Measurements from ENCODE around the gene BCAR1.

BCAR1 gene

GRCh38 chr16:75263291-75263962 lies 12.0 kb upstream of the BCAR1 start:
- TF ChIP-seq CTCF (IDR thresholded peaks at IDR 0.05), result no peak
- Histone ChIP-seq H3K4me1 (ENCODE audit: control insufficient read depth in 1 of 2, insufficient read depth in 1 of 2, low read depth in 1 of 2, low read length in 1 of 2) (peaks cover 4 to 6% of the 10 kb centered on the region in 2 experiments), H3K27me3 (peaks cover 99% of the 10 kb centered on the region), H3K36me3 (no peaks in the 10 kb centered on the region), H3K4me3 (ENCODE audit: low read depth in 1 of 2, low read length in 1 of 2) (no peak overlapping the region), H3K27ac (no peak overlapping the region), H3K9me3 (no peaks in the 10 kb centered on the region)

- no peak overlapping the region for H3K4me3 ChIP-seq (ENCODE audit: low read depth in 1 of 2, low read length in 1 of 2)
- H3K9me3 ChIP-seq, result no peaks in the 10 kb centered on the region
- H3K27ac ChIP-seq, result no peak overlapping the region
- peaks cover 4 to 6% of the 10 kb centered on the region in 2 experiments for H3K4me1 ChIP-seq (ENCODE audit: control insufficient read depth in 1 of 2, insufficient read depth in 1 of 2, low read depth in 1 of 2, low read length in 1 of 2)
- no peak for TF ChIP-seq CTCF (IDR thresholded peaks at IDR 0.05)
- peaks cover 99% of the 10 kb centered on the region for H3K27me3 ChIP-seq
- no peaks in the 10 kb centered on the region for H3K36me3 ChIP-seq
Measured at GRCh38 chr16:75262800-75263127, 11.3 kb upstream of the BCAR1 start.

- H3K27ac ChIP-seq, result no peak overlapping the region
- TF ChIP-seq CTCF (IDR thresholded peaks at IDR 0.05), result no peak
- H3K27me3 ChIP-seq, result peaks cover 99% of the 10 kb centered on the region
- H3K4me3 ChIP-seq (ENCODE audit: low read depth in 1 of 2, low read length in 1 of 2), result no peak overlapping the region
- H3K4me1 ChIP-seq (ENCODE audit: control insufficient read depth in 1 of 2, insufficient read depth in 1 of 2, low read depth in 1 of 2, low read length in 1 of 2), result peaks cover 4 to 6% of the 10 kb centered on the region in 2 experiments
- H3K36me3 ChIP-seq, result no peaks in the 10 kb centered on the region
- H3K9me3 ChIP-seq, result no peaks in the 10 kb centered on the region
Measured at GRCh38 chr16:75262104-75262799, 10.8 kb upstream of the BCAR1 start.

- no peak overlapping the region for H3K27ac ChIP-seq
- H3K4me3 ChIP-seq (ENCODE audit: low read depth in 1 of 2, low read length in 1 of 2), result no peak overlapping the region
- H3K4me1 ChIP-seq (ENCODE audit: control insufficient read depth in 1 of 2, insufficient read depth in 1 of 2, low read depth in 1 of 2, low read length in 1 of 2), result peaks cover 4 to 6% of the 10 kb centered on the region in 2 experiments
- H3K27me3 ChIP-seq, result peaks cover 99% of the 10 kb centered on the region
- TF ChIP-seq CTCF (IDR thresholded peaks at IDR 0.05), result no peak
- H3K36me3 ChIP-seq, result no peaks in the 10 kb centered on the region
- H3K9me3 ChIP-seq, result no peaks in the 10 kb centered on the region
Measured at GRCh38 chr16:75261590-75262078, 10.2 kb upstream of the BCAR1 start.

- TF ChIP-seq CTCF (IDR thresholded peaks at IDR 0.05), result no peak
- Histone ChIP-seq H3K27ac (no peak overlapping the region), H3K36me3 (no peaks in the 10 kb centered on the region), H3K4me1 (ENCODE audit: control insufficient read depth in 1 of 2, insufficient read depth in 1 of 2, low read depth in 1 of 2, low read length in 1 of 2) (peaks cover 4 to 6% of the 10 kb centered on the region in 2 experiments), H3K9me3 (no peaks in the 10 kb centered on the region), H3K4me3 (ENCODE audit: low read depth in 1 of 2, low read length in 1 of 2) (no peak overlapping the region), H3K27me3 (peaks cover 99% of the 10 kb centered on the region)
Measured at GRCh38 chr16:75260851-75261589, 9.6 kb upstream of the BCAR1 start.

All from neutrophil (primary cell).